Spleen (tissue), 11 donors: ENCODE measurements around the gene AK8. TPM values are rescaled to one million over a fixed set of nuclear protein-coding genes. Genes with fewer than 3 reads are reported as not detected.

Experiments
- DNase-seq: peaks from one replicate; pipeline ENCODE4 v3.0.0-alpha.2; 2020
- H3K27ac ChIP-seq, 8 donors: fragments of 200-600 bp; sonication (generic) in 7 of 8; 1 replicate in 4 of 8; 2 replicates in 4 of 8; pipeline versions ENCODE4 v1.5.0 to v1.8.0; 2016 to 2021; ENCODE audit warnings: inconsistent platforms in 4 of 8, mild to moderate bottlenecking in 4 of 8, moderate library complexity in 1 of 8
- H3K27me3 ChIP-seq, 7 donors: fragments of 200-600 bp; sonication (generic) in 6 of 7; replicated peaks in 1 of 7; 1 replicate in 4 of 7; 2 replicates in 3 of 7; pipeline versions ENCODE4 v1.5.0 to v1.8.0; 2016 to 2021; ENCODE audit warnings: inconsistent platforms in 3 of 7, mild to moderate bottlenecking in 1 of 7
- H3K36me3 ChIP-seq, 6 donors: fragments of 200-600 bp; sonication (generic) in 5 of 6; 1 replicate in 4 of 6; 2 replicates in 2 of 6; pipeline versions ENCODE4 v1.5.0 to v1.8.0; 2016 to 2021; ENCODE audit warnings: inconsistent platforms in 2 of 6
- H3K4me1 ChIP-seq, 6 donors: fragments of 200-600 bp; sonication (generic) in 5 of 6; 1 replicate in 3 of 6; 2 replicates in 3 of 6; pipeline versions ENCODE4 v1.5.0 to v1.8.0; 2016 to 2021; ENCODE audit warnings: inconsistent platforms in 3 of 6
- H3K4me3 ChIP-seq, 8 donors: fragments of 200-600 bp; sonication (generic) in 7 of 8; 1 replicate in 4 of 8; 2 replicates in 4 of 8; pipeline versions ENCODE4 v1.5.0 to v1.8.0; 2016 to 2021; ENCODE audit warnings: inconsistent platforms in 4 of 8, mild to moderate bottlenecking in 4 of 8, moderate library complexity in 2 of 8
- H3K9me3 ChIP-seq, 8 donors: fragments of 200-600 bp; sonication (generic) in 7 of 8; 1 replicate in 4 of 8; 2 replicates in 4 of 8; pipeline versions ENCODE4 v1.5.0 to v1.8.0; 2016 to 2021; ENCODE audit warnings: inconsistent platforms in 4 of 8
- CTCF ChIP-seq, 11 experiments: fragments of 200-600 bp in 7 of 11; fragments of 450-650 bp in 4 of 11; sonication (generic) in 4 of 11; IDR thresholded peaks in 8 of 11; conservative IDR thresholded peaks in 3 of 11; 1 replicate in 7 of 11; 2 replicates in 4 of 11; pipeline versions ENCODE4 v1.4.0 to v1.8.0; 2016 to 2021; ENCODE audit warnings: antibody characterized with exemption in 11 of 11, inconsistent platforms in 4 of 11, mild to moderate bottlenecking in 1 of 11
- POLR2A ChIP-seq, 3 donors: fragments of 450-650 bp; IDR thresholded peaks; one replicate each; pipeline ENCODE4 v1.5.1; 2017; ENCODE audit warnings: antibody characterized with exemption in 3 of 3, mild to moderate bottlenecking in 1 of 3
- POLR2AphosphoS5 ChIP-seq, 3 donors: sonication (generic); formaldehyde crosslinking; IDR thresholded peaks; one replicate each; pipeline ENCODE4 v1.5.1; 2017; ENCODE audit warnings: antibody characterized with exemption in 3 of 3
- WGBS, 5 donors: extraction: QIAGEN DNeasy Blood & Tissue Kit in 3 of 5; methylation state at CpG; one replicate each; pipeline versions ENCODE4 v1.1.5 to v1.1.7; 2013 to 2018; 5-methylcytosine and 5-hydroxymethylcytosine counted together
- intact Hi-C: fragments of 100-400 bp; cut with DNase I; formaldehyde crosslinking; loops from one replicate; pipeline ENCODE4 v1.15.0; 2023; ENCODE audit warnings: low total_unique reads
- polyA plus RNA-seq, 3 donors: library from polyadenylated mRNA; stranded (reverse); fragments of 200-250 nt; gene quantifications; one replicate each; pipeline ENCODE4 v1.2.1, GENCODE V29; 2013
- total RNA-seq, 7 donors: library from RNA; depleted of rRNA in 3 of 7; stranded (reverse); fragments of >200 nt in 3 of 7; fragmentation: NEBNext Ultra II Directional in 4 of 7; extraction: Animal tissue kit (Norgen Biotek cat#: 25700) in 4 of 7; gene quantifications; one replicate each; pipeline versions ENCODE4 v1.1.0 to v1.2.1, GENCODE V29; 2016 to 2021
- donor health status: healthy with polysubstance abuse.
- donor health status: DM: no; HTN: no; CAD: no; lungs with moderate emphysema.
- donor health status: DM: no; HTN: no; CAD: no.
- donor health status: Bipolar disorder and iron deficiency.
- donor health status: healthy.
- donor health status: DM: no; HTN: no; CAD: no.
- donor health status: DM: yes; HTN: yes; CAD: no.

AK8 gene
- total and polyA plus RNA-seq, 10 donors, result 0.22 to 1.8 (median 0.93) TPM

DNA sequence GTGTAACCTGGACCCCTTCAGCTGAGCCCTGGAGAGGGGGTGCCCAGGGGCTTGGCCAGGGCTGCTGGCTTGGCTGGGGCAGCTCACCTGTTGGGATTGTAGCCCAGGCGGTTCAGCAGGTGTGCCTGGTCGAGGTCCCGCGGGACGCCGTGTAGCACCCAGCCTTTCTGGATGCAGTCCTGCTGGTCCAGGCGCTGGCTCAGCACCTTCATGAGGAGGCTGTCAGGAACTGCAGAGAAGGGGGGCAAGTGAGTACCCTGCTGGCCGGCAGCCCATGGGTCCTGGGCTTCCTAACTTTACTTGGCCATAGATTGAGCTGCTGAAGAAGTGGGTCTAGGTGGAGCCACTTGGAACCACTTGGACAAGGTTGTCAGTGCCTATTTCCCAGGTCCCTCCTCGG, 85.5 kb downstream of the AK8 start:
- peaks cover 0 to 9% (median 3%) of the 10 kb centered on the region in 8 donors for H3K9me3 ChIP-seq
- no peak overlapping the region for H3K4me3 ChIP-seq
- WGBS, 5 donors, result 91 to 95% (median 92%) methylated on average over 9 of the region's 9 CpGs
- H3K36me3 ChIP-seq, result no peaks in the 10 kb centered on the region
- H3K27me3 ChIP-seq, result peaks cover 0 to 26% (median 0%) of the 10 kb centered on the region in 7 donors
- no peaks in the 10 kb centered on the region for H3K4me1 ChIP-seq
- no peak for TF ChIP-seq POLR2AphosphoS5 (IDR thresholded peaks at IDR 0.05)
- TF ChIP-seq POLR2A (IDR thresholded peaks at IDR 0.05), result no peak
- TF ChIP-seq CTCF (IDR thresholded peaks at IDR 0.05 in 8 of 11, conservative IDR thresholded peaks at IDR 0.05 in 3 of 11), result no peak
- no peak overlapping the region for H3K27ac ChIP-seq
- intact Hi-C loops, result no loop called here
- DNase-seq, result no peak

GRCh38 chr9:132791699-132792240, 86.3 kb downstream of the AK8 start:
- Histone ChIP-seq H3K27me3 (peaks cover 0 to 26% (median 0%) of the 10 kb centered on the region in 7 donors), H3K36me3 (no peaks in the 10 kb centered on the region), H3K9me3 (peaks cover 0 to 9% (median 3%) of the 10 kb centered on the region in 8 donors), H3K4me1 (no peaks in the 10 kb centered on the region), H3K27ac (no peak overlapping the region), H3K4me3 (no peak overlapping the region)
- TF ChIP-seq CTCF (IDR thresholded peaks at IDR 0.05 in 8 of 11, conservative IDR thresholded peaks at IDR 0.05 in 3 of 11), result no peak
- TF ChIP-seq POLR2A (IDR thresholded peaks at IDR 0.05), result no peak
- TF ChIP-seq POLR2AphosphoS5 (IDR thresholded peaks at IDR 0.05), result no peak
- intact Hi-C loops, result no loop called here
- WGBS, 5 donors, result 79 to 85% (median 84%) methylated on average over 5 of the region's 5 CpGs
- DNase-seq, result no peak

DNA sequence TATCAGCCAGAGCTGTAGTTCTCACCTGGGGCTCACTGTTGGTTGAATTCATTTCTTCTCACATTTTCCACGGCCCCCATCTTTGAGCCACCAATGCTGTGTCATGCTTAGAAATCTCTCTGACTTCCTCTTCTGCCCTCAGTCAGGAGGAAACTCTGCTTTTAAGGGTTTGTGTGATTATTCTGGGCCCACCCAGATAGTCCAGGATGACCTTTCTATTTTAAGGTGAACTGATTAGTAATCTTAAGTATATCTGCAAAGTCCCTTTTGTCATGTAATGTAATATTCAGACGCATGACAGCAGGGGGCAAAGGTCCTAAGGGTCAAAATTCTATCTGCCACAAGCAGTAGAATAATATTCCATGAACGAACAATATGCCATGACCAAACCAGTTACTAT, 88.4 kb downstream of the AK8 start:
- intact Hi-C loops, result no loop called here
- H3K27ac ChIP-seq, result no peak overlapping the region
- peaks cover 0 to 28% (median 0%) of the 10 kb centered on the region in 7 donors for H3K27me3 ChIP-seq
- no peak for DNase-seq
- peaks cover 0 to 9% (median 3%) of the 10 kb centered on the region in 8 donors for H3K9me3 ChIP-seq
- 17 to 38% (median 33%) methylated on average over 3 of the region's 3 CpGs for WGBS, 5 donors
- H3K4me1 ChIP-seq, result no peaks in the 10 kb centered on the region
- no peak overlapping the region for H3K4me3 ChIP-seq
- TF ChIP-seq CTCF (IDR thresholded peaks at IDR 0.05 in 8 of 11, conservative IDR thresholded peaks at IDR 0.05 in 3 of 11) (no peak), POLR2AphosphoS5 (IDR thresholded peaks at IDR 0.05) (no peak), POLR2A (IDR thresholded peaks at IDR 0.05) (no peak)
- H3K36me3 ChIP-seq, result no peaks in the 10 kb centered on the region

GRCh38 chr9:132788378-132788777, 89.7 kb downstream of the AK8 start:
- no peak for DNase-seq
- WGBS, 5 donors, result 63 to 81% (median 76%) methylated on average over 1 of the region's 1 CpG
- Histone ChIP-seq H3K9me3 (peaks cover 0 to 9% (median 3%) of the 10 kb centered on the region in 8 donors), H3K36me3 (no peaks in the 10 kb centered on the region), H3K4me3 (no peak overlapping the region), H3K4me1 (no peaks in the 10 kb centered on the region), H3K27ac (no peak overlapping the region), H3K27me3 (peaks cover 0 to 15% (median 0%) of the 10 kb centered on the region in 7 donors)
- TF ChIP-seq POLR2A (IDR thresholded peaks at IDR 0.05) (no peak), CTCF (IDR thresholded peaks at IDR 0.05 in 8 of 11, conservative IDR thresholded peaks at IDR 0.05 in 3 of 11) (no peak), POLR2AphosphoS5 (IDR thresholded peaks at IDR 0.05) (no peak)
- intact Hi-C loops, result no loop called here
